Measurements from ENCODE around the gene ABCB1.

Gene ABCB1

GRCh38 chr7:87543623-87544022, 57.1 kb downstream of the ABCB1 start:
- no peak overlapping the region for H3K4me3 ChIP-seq (ENCODE audit: low read length)
- 0 out of 2 replicates have a peak overlapping the region, but pooled peaks have one; percentile 3 for H3K4me2 ChIP-seq (ENCODE audit: low read depth, low read length)
- no peaks in the 10 kb centered on the region for H4K20me1 ChIP-seq (ENCODE audit: insufficient read depth, low read length)
- H3K9me2 ChIP-seq (replicated peaks; ENCODE audit: insufficient read depth, low read length): no peaks in the 10 kb centered on the region
- peaks cover 9% of the 10 kb centered on the region for H3K4me1 ChIP-seq (ENCODE audit: low read length)
- TF ChIP-seq CTCF (IDR thresholded peaks at IDR 0.05; ENCODE audit: low read length) (no peak), EZH2phosphoT487 (IDR thresholded peaks at IDR 0.05; ENCODE audit: low read length) (no peak), EZH2 (optimal IDR thresholded peaks at IDR 0.05; ENCODE audit: low read depth, low read length) (no peak)
- H3K36me3 ChIP-seq (replicated peaks; ENCODE audit: insufficient read depth, low read length): no peaks in the 10 kb centered on the region
- no peak overlapping the region for H2AFZ ChIP-seq (ENCODE audit: low read length)
- H3K27ac ChIP-seq (ENCODE audit: low read length): no peak overlapping the region
- no peaks in the 10 kb centered on the region for H3K27me3 ChIP-seq (replicated peaks; ENCODE audit: insufficient read depth, low read length)
- H3K9me3 ChIP-seq (replicated peaks; ENCODE audit: insufficient read depth, low read length): no peaks in the 10 kb centered on the region
- H3K79me2 ChIP-seq (ENCODE audit: low read length): no peaks in the 10 kb centered on the region
- no peak overlapping the region for H3K9ac ChIP-seq (ENCODE audit: low read length)
- DNase-seq: peak; percentile 46
- H3F3A ChIP-seq (ENCODE audit: insufficient read depth, low read length): no peaks in the 10 kb centered on the region

GRCh38 chr7:87541648-87542047, 59.0 kb downstream of the ABCB1 start:
- Histone ChIP-seq H3K27ac (ENCODE audit: low read length) (no peak overlapping the region), H3K4me1 (ENCODE audit: low read length) (peaks cover 9% of the 10 kb centered on the region), H3K36me3 (replicated peaks; ENCODE audit: insufficient read depth, low read length) (no peaks in the 10 kb centered on the region), H4K20me1 (ENCODE audit: insufficient read depth, low read length) (no peaks in the 10 kb centered on the region), H2AFZ (ENCODE audit: low read length) (no peak overlapping the region), H3K27me3 (replicated peaks; ENCODE audit: insufficient read depth, low read length) (no peaks in the 10 kb centered on the region), H3K9me3 (replicated peaks; ENCODE audit: insufficient read depth, low read length) (no peaks in the 10 kb centered on the region), H3K4me2 (ENCODE audit: low read depth, low read length) (no peak overlapping the region), H3K9me2 (replicated peaks; ENCODE audit: insufficient read depth, low read length) (no peaks in the 10 kb centered on the region), H3K4me3 (ENCODE audit: low read length) (no peak overlapping the region), H3K9ac (ENCODE audit: low read length) (no peak overlapping the region), H3K79me2 (ENCODE audit: low read length) (no peaks in the 10 kb centered on the region), H3F3A (ENCODE audit: insufficient read depth, low read length) (no peaks in the 10 kb centered on the region)
- DNase-seq: no peak
- TF ChIP-seq CTCF (IDR thresholded peaks at IDR 0.05; ENCODE audit: low read length) (no peak), EZH2phosphoT487 (IDR thresholded peaks at IDR 0.05; ENCODE audit: low read length) (no peak)

GRCh38 chr7:87538052-87538451, 62.6 kb downstream of the ABCB1 start:
- Histone ChIP-seq H3K27ac (ENCODE audit: low read length) (no peak overlapping the region), H3K9me3 (replicated peaks; ENCODE audit: insufficient read depth, low read length) (no peaks in the 10 kb centered on the region), H4K20me1 (ENCODE audit: insufficient read depth, low read length) (no peaks in the 10 kb centered on the region), H3K36me3 (replicated peaks; ENCODE audit: insufficient read depth, low read length) (no peaks in the 10 kb centered on the region), H3F3A (ENCODE audit: insufficient read depth, low read length) (no peaks in the 10 kb centered on the region), H2AFZ (ENCODE audit: low read length) (no peak overlapping the region), H3K4me2 (ENCODE audit: low read depth, low read length) (no peak overlapping the region), H3K4me3 (ENCODE audit: low read length) (no peak overlapping the region), H3K4me1 (ENCODE audit: low read length) (no peaks in the 10 kb centered on the region), H3K79me2 (ENCODE audit: low read length) (no peaks in the 10 kb centered on the region), H3K27me3 (replicated peaks; ENCODE audit: insufficient read depth, low read length) (no peaks in the 10 kb centered on the region), H3K9me2 (replicated peaks; ENCODE audit: insufficient read depth, low read length) (no peaks in the 10 kb centered on the region), H3K9ac (ENCODE audit: low read length) (no peak overlapping the region)
- TF ChIP-seq EZH2 (optimal IDR thresholded peaks at IDR 0.05; ENCODE audit: low read depth, low read length) (no peak), CTCF (IDR thresholded peaks at IDR 0.05; ENCODE audit: low read length) (no peak)
- DNase-seq: no peak

Measured in MM.1S (cell line).